GM23338 (cell line): Measurements from ENCODE around the gene UGT8. TPM values are rescaled to one million over a fixed set of nuclear protein-coding genes. Genes with fewer than 3 reads are reported as not detected.

ENCODE experiments used
- ATAC-seq: fragments of 200-7000 bp; cut with Tn5 transposase; 3 replicates; pipeline ENCODE4 v1.9.1; 2020
- DNase-seq: peaks from one replicate; pipeline ENCODE4 v3.0.0-alpha.2; 2015; ENCODE audit warnings: low spot score
- H2AFZ ChIP-seq: fragments of 200-600 bp; sonication (generic); 2 replicates; pipeline ENCODE4 v1.8.0; 2016; ENCODE audit warnings: antibody characterized with exemption, mild to moderate bottlenecking, moderate library complexity
- H3F3A ChIP-seq: fragments of 200-600 bp; sonication (generic); replicated peaks from 2 replicates; pipeline ENCODE4 v1.8.0; 2017; ENCODE audit warnings: antibody characterized with exemption, mixed run types, low read depth
- H3K27ac ChIP-seq: fragments of 200-600 bp; sonication (generic); 2 replicates; pipeline ENCODE4 v1.6.1; 2016; ENCODE audit warnings: low read depth
- H3K27me3 ChIP-seq: fragments of 200-600 bp; sonication (generic); 2 replicates; pipeline ENCODE4 v1.8.0; 2016; ENCODE audit warnings: mild to moderate bottlenecking, mixed run types, moderate library complexity; ENCODE audit not compliant: insufficient read depth
- H3K36me3 ChIP-seq: fragments of 200-600 bp; sonication (generic); 2 replicates; pipeline ENCODE4 v1.8.0; 2016; ENCODE audit warnings: mild to moderate bottlenecking; ENCODE audit not compliant: insufficient read depth
- H3K4me1 ChIP-seq: fragments of 200-600 bp; sonication (generic); 2 replicates; pipeline ENCODE4 v1.8.0; 2016; ENCODE audit warnings: mild to moderate bottlenecking, moderate library complexity; ENCODE audit not compliant: insufficient read depth
- H3K4me2 ChIP-seq: fragments of 200-600 bp; sonication (generic); 2 replicates; pipeline ENCODE4 v1.7.1; 2017; ENCODE audit warnings: mixed run types
- H3K4me3 ChIP-seq: fragments of 200-600 bp; sonication (generic); 2 replicates; pipeline ENCODE4 v1.6.1; 2016; ENCODE audit warnings: mixed run types
- H3K79me2 ChIP-seq: fragments of 200-600 bp; sonication (generic); replicated peaks from 2 replicates; pipeline ENCODE4 v1.8.0; 2017; ENCODE audit warnings: mild to moderate bottlenecking; ENCODE audit not compliant: insufficient read depth
- H3K9me2 ChIP-seq: fragments of 200-600 bp; sonication (generic); 2 replicates; pipeline ENCODE4 v1.8.0; 2017; ENCODE audit not compliant: insufficient read depth
- H4K20me1 ChIP-seq: fragments of 200-600 bp; sonication (generic); replicated peaks from 2 replicates; pipeline ENCODE4 v1.8.0; 2017; ENCODE audit warnings: mild to moderate bottlenecking; ENCODE audit not compliant: insufficient read depth
- H3K27ac Mint-ChIP-seq: 2 replicates; pipeline ENCODE4 v1.8.0; 2020; ENCODE audit warnings: inconsistent platforms, mild to moderate bottlenecking, moderate library complexity, mixed read lengths
- H3K27me3 Mint-ChIP-seq: 3 replicates; pipeline ENCODE4 v1.8.0; 2022; ENCODE audit warnings: low read depth, mild to moderate bottlenecking, moderate library complexity, mixed read lengths, inconsistent platforms; ENCODE audit not compliant: insufficient read depth, poor library complexity
- H3K36me3 Mint-ChIP-seq: 3 replicates; pipeline ENCODE4 v1.8.0; 2021; ENCODE audit warnings: low read depth, mild to moderate bottlenecking, inconsistent platforms, moderate library complexity, mixed read lengths
- H3K4me1 Mint-ChIP-seq: 3 replicates; pipeline ENCODE4 v1.8.0; 2020; ENCODE audit warnings: mild to moderate bottlenecking, inconsistent platforms, mixed read lengths
- H3K4me3 Mint-ChIP-seq: 3 replicates; pipeline ENCODE4 v1.8.0; 2021; ENCODE audit warnings: moderate library complexity, mild to moderate bottlenecking, inconsistent platforms, mixed read lengths
- H3K9me3 Mint-ChIP-seq: 3 replicates; pipeline ENCODE4 v1.8.0; 2020; ENCODE audit warnings: moderate library complexity, mild to moderate bottlenecking, inconsistent platforms, mixed read lengths
- CREB1 ChIP-seq: fragments of 250-450 bp; sonication (Bioruptor Pico); IDR thresholded peaks from 2 replicates; pipeline ENCODE4 v1.5.0; 2020; ENCODE audit warnings: low read depth, mild to moderate bottlenecking, moderate library complexity
- ETS1 ChIP-seq: IDR thresholded peaks from 2 replicates; pipeline ENCODE4 v1.6.1; 2016; ENCODE audit warnings: antibody characterized with exemption
- EZH2 ChIP-seq: fragments of 200-600 bp; sonication (generic); IDR thresholded peaks from one replicate; pipeline ENCODE4 v1.8.0; 2017; ENCODE audit warnings: antibody characterized with exemption, mild to moderate bottlenecking, low read depth; ENCODE audit not compliant: unreplicated experiment
- EZH2phosphoT487 ChIP-seq: fragments of 200-600 bp; sonication (generic); IDR thresholded peaks from one replicate; pipeline ENCODE4 v1.8.1; 2018; ENCODE audit warnings: antibody characterized with exemption; ENCODE audit not compliant: unreplicated experiment
- JUNB ChIP-seq: IDR thresholded peaks from one replicate; pipeline ENCODE4 v1.6.1; 2016; ENCODE audit warnings: antibody characterized with exemption; ENCODE audit not compliant: unreplicated experiment
- NANOG ChIP-seq: IDR thresholded peaks from 2 replicates; pipeline ENCODE4 v1.6.1; 2016; ENCODE audit warnings: antibody characterized with exemption, borderline replicate concordance
- POLR2AphosphoS5 ChIP-seq: IDR thresholded peaks from 2 replicates; pipeline ENCODE4 v1.6.1; 2016; ENCODE audit warnings: antibody characterized with exemption, low read depth
- STAT1 ChIP-seq: IDR thresholded peaks from one replicate; pipeline ENCODE4 v1.6.1; 2016; ENCODE audit warnings: antibody characterized with exemption; ENCODE audit not compliant: unreplicated experiment
- ZNF114 ChIP-seq: fragments of 250-450 bp; sonication (Bioruptor Pico); IDR thresholded peaks from 2 replicates; pipeline ENCODE4 v1.5.0; 2020; ENCODE audit warnings: mild to moderate bottlenecking, moderate library complexity
- ZNF331 ChIP-seq: fragments of 250-450 bp; sonication (Bioruptor Pico); IDR thresholded peaks from 2 replicates; pipeline ENCODE4 v1.5.0; 2020; ENCODE audit warnings: low read depth, mild to moderate bottlenecking, moderate library complexity
- polyA plus RNA-seq: library from polyadenylated mRNA; unstranded; fragments of >200 nt; fragmentation: Nextera tagmentation; extraction: Ambion mirVana; gene quantifications from 2 replicates; pipeline ENCODE4 v1.2.1, GENCODE V29; 2016
- total RNA-seq: library from RNA; depleted of rRNA; stranded (reverse); fragments of >200 nt; shearing (Covaris generic); gene quantifications from 2 replicates; pipeline ENCODE4 v1.2.3, GENCODE V29; 2014
- TF ChIP-seq, protein P1 (sequence below): fragments of 250-450 bp; sonication (Bioruptor Pico); IDR thresholded peaks from 2 replicates; pipeline ENCODE4 v1.5.0; 2020; ENCODE audit warnings: mild to moderate bottlenecking, moderate library complexity
- TF ChIP-seq, protein P2 (sequence below), 2 experiments: fragments of 200-600 bp in 1 of 2; sonication (generic) in 1 of 2; conservative IDR thresholded peaks; 2 replicates each; pipeline versions ENCODE4 v1.5.1 to v1.6.1; 2016 to 2017; ENCODE audit warnings: antibody characterized with exemption in 2 of 2, low read depth in 2 of 2, mild to moderate bottlenecking in 2 of 2, moderate library complexity in 1 of 2
- TF ChIP-seq, protein P3 (sequence below): IDR thresholded peaks from one replicate; pipeline ENCODE4 v1.6.1; 2018; ENCODE audit warnings: antibody characterized with exemption; ENCODE audit not compliant: unreplicated experiment

UGT8 gene
- total and polyA plus RNA-seq, 2 experiments from 2014 or later: 14.9 to 39.0 TPM

- Mint-ChIP-seq H3K36me3 (peaks cover 4% of the 10 kb centered on the region; the same call in 2 of the 3 replicates), H3K27me3 (no peaks in the 10 kb centered on the region), H3K27ac (no peak overlapping the region), H3K4me3 (no peak overlapping the region), H3K9me3 (no peaks in the 10 kb centered on the region), H3K4me1 (no peaks in the 10 kb centered on the region)
- H3K4me2 ChIP-seq: no peak overlapping the region
- H3K27me3 ChIP-seq: no peaks in the 10 kb centered on the region
- ATAC-seq (no peak), DNase-seq (no peak)
- H3K9me2 ChIP-seq: no peaks in the 10 kb centered on the region
- H3K4me1 ChIP-seq: no peaks in the 10 kb centered on the region
- no peak overlapping the region for H3K27ac ChIP-seq
- H2AFZ ChIP-seq: no peak overlapping the region
- no peak overlapping the region for H3K4me3 ChIP-seq
- no peaks in the 10 kb centered on the region for H3K79me2 ChIP-seq
- H4K20me1 ChIP-seq: no peaks in the 10 kb centered on the region
- 0 out of 2 replicates have a peak, but pooled peaks cover 3% of the 10 kb centered on the region for H3K36me3 ChIP-seq
- TF ChIP-seq STAT1 (no peak), EZH2 (no peak), POLR2AphosphoS5 (no peak), JUNB (no peak), ZNF114 (CRISPR knock-in tag) (no peak), ETS1 (no peak), NANOG (no peak), EZH2phosphoT487 (no peak), CREB1 (CRISPR knock-in tag) (no peak), ZNF331 (CRISPR knock-in tag) (no peak)
- TF ChIP-seq, protein P1, sequence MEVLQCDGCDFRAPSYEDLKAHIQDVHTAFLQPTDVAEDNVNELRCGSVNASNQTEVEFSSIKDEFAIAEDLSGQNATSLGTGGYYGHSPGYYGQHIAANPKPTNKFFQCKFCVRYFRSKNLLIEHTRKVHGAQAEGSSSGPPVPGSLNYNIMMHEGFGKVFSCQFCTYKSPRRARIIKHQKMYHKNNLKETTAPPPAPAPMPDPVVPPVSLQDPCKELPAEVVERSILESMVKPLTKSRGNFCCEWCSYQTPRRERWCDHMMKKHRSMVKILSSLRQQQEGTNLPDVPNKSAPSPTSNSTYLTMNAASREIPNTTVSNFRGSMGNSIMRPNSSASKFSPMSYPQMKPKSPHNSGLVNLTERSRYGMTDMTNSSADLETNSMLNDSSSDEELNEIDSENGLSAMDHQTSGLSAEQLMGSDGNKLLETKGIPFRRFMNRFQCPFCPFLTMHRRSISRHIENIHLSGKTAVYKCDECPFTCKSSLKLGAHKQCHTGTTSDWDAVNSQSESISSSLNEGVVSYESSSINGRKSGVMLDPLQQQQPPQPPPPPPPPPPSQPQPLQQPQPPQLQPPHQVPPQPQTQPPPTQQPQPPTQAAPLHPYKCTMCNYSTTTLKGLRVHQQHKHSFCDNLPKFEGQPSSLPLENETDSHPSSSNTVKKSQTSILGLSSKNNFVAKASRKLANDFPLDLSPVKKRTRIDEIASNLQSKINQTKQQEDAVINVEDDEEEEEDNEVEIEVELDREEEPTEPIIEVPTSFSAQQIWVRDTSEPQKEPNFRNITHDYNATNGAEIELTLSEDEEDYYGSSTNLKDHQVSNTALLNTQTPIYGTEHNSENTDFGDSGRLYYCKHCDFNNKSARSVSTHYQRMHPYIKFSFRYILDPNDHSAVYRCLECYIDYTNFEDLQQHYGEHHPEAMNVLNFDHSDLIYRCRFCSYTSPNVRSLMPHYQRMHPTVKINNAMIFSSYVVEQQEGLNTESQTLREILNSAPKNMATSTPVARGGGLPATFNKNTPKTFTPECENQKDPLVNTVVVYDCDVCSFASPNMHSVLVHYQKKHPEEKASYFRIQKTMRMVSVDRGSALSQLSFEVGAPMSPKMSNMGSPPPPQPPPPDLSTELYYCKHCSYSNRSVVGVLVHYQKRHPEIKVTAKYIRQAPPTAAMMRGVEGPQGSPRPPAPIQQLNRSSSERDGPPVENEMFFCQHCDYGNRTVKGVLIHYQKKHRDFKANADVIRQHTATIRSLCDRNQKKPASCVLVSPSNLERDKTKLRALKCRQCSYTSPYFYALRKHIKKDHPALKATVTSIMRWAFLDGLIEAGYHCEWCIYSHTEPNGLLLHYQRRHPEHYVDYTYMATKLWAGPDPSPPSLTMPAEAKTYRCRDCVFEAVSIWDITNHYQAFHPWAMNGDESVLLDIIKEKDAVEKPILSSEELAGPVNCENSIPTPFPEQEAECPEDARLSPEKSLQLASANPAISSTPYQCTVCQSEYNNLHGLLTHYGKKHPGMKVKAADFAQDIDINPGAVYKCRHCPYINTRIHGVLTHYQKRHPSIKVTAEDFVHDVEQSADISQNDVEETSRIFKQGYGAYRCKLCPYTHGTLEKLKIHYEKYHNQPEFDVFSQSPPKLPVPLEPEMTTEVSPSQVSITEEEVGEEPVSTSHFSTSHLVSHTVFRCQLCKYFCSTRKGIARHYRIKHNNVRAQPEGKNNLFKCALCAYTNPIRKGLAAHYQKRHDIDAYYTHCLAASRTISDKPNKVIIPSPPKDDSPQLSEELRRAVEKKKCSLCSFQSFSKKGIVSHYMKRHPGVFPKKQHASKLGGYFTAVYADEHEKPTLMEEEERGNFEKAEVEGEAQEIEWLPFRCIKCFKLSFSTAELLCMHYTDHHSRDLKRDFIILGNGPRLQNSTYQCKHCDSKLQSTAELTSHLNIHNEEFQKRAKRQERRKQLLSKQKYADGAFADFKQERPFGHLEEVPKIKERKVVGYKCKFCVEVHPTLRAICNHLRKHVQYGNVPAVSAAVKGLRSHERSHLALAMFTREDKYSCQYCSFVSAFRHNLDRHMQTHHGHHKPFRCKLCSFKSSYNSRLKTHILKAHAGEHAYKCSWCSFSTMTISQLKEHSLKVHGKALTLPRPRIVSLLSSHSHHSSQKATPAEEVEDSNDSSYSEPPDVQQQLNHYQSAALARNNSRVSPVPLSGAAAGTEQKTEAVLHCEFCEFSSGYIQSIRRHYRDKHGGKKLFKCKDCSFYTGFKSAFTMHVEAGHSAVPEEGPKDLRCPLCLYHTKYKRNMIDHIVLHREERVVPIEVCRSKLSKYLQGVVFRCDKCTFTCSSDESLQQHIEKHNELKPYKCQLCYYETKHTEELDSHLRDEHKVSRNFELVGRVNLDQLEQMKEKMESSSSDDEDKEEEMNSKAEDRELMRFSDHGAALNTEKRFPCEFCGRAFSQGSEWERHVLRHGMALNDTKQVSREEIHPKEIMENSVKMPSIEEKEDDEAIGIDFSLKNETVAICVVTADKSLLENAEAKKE (CRISPR knock-in tag): no peak
- TF ChIP-seq, protein P2, sequence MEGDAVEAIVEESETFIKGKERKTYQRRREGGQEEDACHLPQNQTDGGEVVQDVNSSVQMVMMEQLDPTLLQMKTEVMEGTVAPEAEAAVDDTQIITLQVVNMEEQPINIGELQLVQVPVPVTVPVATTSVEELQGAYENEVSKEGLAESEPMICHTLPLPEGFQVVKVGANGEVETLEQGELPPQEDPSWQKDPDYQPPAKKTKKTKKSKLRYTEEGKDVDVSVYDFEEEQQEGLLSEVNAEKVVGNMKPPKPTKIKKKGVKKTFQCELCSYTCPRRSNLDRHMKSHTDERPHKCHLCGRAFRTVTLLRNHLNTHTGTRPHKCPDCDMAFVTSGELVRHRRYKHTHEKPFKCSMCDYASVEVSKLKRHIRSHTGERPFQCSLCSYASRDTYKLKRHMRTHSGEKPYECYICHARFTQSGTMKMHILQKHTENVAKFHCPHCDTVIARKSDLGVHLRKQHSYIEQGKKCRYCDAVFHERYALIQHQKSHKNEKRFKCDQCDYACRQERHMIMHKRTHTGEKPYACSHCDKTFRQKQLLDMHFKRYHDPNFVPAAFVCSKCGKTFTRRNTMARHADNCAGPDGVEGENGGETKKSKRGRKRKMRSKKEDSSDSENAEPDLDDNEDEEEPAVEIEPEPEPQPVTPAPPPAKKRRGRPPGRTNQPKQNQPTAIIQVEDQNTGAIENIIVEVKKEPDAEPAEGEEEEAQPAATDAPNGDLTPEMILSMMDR (conservative IDR thresholded peaks at IDR 0.05; ENCODE audit: low read depth in 2 of 2): no peak
- TF ChIP-seq, protein P3, sequence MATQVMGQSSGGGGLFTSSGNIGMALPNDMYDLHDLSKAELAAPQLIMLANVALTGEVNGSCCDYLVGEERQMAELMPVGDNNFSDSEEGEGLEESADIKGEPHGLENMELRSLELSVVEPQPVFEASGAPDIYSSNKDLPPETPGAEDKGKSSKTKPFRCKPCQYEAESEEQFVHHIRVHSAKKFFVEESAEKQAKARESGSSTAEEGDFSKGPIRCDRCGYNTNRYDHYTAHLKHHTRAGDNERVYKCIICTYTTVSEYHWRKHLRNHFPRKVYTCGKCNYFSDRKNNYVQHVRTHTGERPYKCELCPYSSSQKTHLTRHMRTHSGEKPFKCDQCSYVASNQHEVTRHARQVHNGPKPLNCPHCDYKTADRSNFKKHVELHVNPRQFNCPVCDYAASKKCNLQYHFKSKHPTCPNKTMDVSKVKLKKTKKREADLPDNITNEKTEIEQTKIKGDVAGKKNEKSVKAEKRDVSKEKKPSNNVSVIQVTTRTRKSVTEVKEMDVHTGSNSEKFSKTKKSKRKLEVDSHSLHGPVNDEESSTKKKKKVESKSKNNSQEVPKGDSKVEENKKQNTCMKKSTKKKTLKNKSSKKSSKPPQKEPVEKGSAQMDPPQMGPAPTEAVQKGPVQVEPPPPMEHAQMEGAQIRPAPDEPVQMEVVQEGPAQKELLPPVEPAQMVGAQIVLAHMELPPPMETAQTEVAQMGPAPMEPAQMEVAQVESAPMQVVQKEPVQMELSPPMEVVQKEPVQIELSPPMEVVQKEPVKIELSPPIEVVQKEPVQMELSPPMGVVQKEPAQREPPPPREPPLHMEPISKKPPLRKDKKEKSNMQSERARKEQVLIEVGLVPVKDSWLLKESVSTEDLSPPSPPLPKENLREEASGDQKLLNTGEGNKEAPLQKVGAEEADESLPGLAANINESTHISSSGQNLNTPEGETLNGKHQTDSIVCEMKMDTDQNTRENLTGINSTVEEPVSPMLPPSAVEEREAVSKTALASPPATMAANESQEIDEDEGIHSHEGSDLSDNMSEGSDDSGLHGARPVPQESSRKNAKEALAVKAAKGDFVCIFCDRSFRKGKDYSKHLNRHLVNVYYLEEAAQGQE: no peak
- H3F3A ChIP-seq: no peaks in the 10 kb centered on the region
Observed at GRCh38 chr4:114677346-114677979, 78.9 kb downstream of the UGT8 start.
